Neural cell (in vitro differentiated cells): Measurements from ENCODE around the gene DHRS1. TPM values are rescaled to one million over a fixed set of nuclear protein-coding genes. Genes with fewer than 3 reads are reported as not detected.

Experiments
- H2AFZ ChIP-seq: fragments of 200-600, 300-800 bp; sonication (generic), shearing (Covaris generic); 2 replicates; pipeline ENCODE4 v1.6.0; 2014; ENCODE audit warnings: low read depth, mild to moderate bottlenecking, antibody characterized with exemption, low read length, moderate library complexity
- H3F3A ChIP-seq: fragments of 200-600 bp; shearing (Covaris generic); 2 replicates; pipeline ENCODE4 v1.6.1; 2016; ENCODE audit warnings: mild to moderate bottlenecking, moderate library complexity, mixed read lengths, antibody characterized with exemption, low read length; ENCODE audit not compliant: insufficient read depth, poor library complexity, severe bottlenecking
- H3K27ac ChIP-seq: fragments of 200-600, 300-800 bp; sonication (generic), shearing (Covaris generic); 2 replicates; pipeline ENCODE4 v1.5.1; 2014; ENCODE audit warnings: mild to moderate bottlenecking, low read length, moderate library complexity
- H3K27me3 ChIP-seq: fragments of 300-800, 200-600 bp; sonication (generic), shearing (Covaris generic); 2 replicates; pipeline ENCODE4 v1.6.0; 2014; ENCODE audit warnings: mild to moderate bottlenecking, low read depth, low read length, moderate library complexity; ENCODE audit not compliant: insufficient read depth
- H3K36me3 ChIP-seq: fragments of 300-800, 200-600 bp; sonication (generic), shearing (Covaris generic); 2 replicates; pipeline ENCODE4 v1.5.1; 2014; ENCODE audit warnings: mild to moderate bottlenecking, antibody characterized with exemption, low read length, moderate library complexity; ENCODE audit not compliant: insufficient read depth
- H3K4me2 ChIP-seq: fragments of 300-800, 200-600 bp; sonication (generic), shearing (Covaris generic); 2 replicates; pipeline ENCODE4 v1.6.0; 2014; ENCODE audit warnings: mild to moderate bottlenecking, low read length
- H3K4me3 ChIP-seq: fragments of 300-800, 200-600 bp; sonication (generic), shearing (Covaris generic); 2 replicates; pipeline ENCODE4 v1.5.1; 2014; ENCODE audit warnings: mild to moderate bottlenecking, low read length, moderate library complexity
- H3K79me2 ChIP-seq: fragments of 200-600 bp; shearing (Covaris generic); replicated peaks from 2 replicates; pipeline ENCODE4 v1.6.0; 2014; ENCODE audit warnings: mild to moderate bottlenecking, low read length, moderate library complexity; ENCODE audit not compliant: insufficient read depth
- H3K9ac ChIP-seq: fragments of 300-800, 200-600 bp; sonication (generic), shearing (Covaris generic); 2 replicates; pipeline ENCODE4 v1.6.1; 2016; ENCODE audit warnings: mild to moderate bottlenecking, low read length, mixed read lengths
- H3K9me2 ChIP-seq: fragments of 200-600 bp; shearing (Covaris generic); 2 replicates; pipeline ENCODE4 v1.6.1; 2016; ENCODE audit warnings: mild to moderate bottlenecking, low read length, mixed read lengths; ENCODE audit not compliant: insufficient read depth
- H3K9me3 ChIP-seq: fragments of 200-600, 300-800 bp; sonication (generic), shearing (Covaris generic); 2 replicates; pipeline ENCODE4 v1.6.1; 2016; ENCODE audit warnings: mild to moderate bottlenecking, mixed run types, low read length, moderate library complexity, mixed read lengths
- H4K20me1 ChIP-seq: fragments of 200-600 bp; shearing (Covaris generic); 2 replicates; pipeline ENCODE4 v1.6.1; 2016; ENCODE audit warnings: mild to moderate bottlenecking, mixed run types; ENCODE audit not compliant: insufficient read depth
- CTCF ChIP-seq: fragments of 450-650 bp; IDR thresholded peaks from 2 replicates; pipeline ENCODE4 v1.5.1; 2014; ENCODE audit warnings: antibody characterized with exemption, mild to moderate bottlenecking, moderate library complexity; ENCODE audit not compliant: poor library complexity, severe bottlenecking
- EP300 ChIP-seq: fragments of 450-650 bp; conservative IDR thresholded peaks from 2 replicates; pipeline ENCODE4 v1.6.1; 2014; ENCODE audit warnings: antibody characterized with exemption, mild to moderate bottlenecking, moderate library complexity; ENCODE audit not compliant: poor library complexity, severe bottlenecking
- EZH2 ChIP-seq: fragments of 200-600, 300-800 bp; shearing (Covaris generic), sonication (generic); IDR thresholded peaks from 2 replicates; pipeline ENCODE4 v1.6.1; 2014; ENCODE audit warnings: antibody characterized with exemption, low read length, borderline replicate concordance, mild to moderate bottlenecking; ENCODE audit not compliant: insufficient read depth, poor library complexity, severe bottlenecking
- MXI1 ChIP-seq: fragments of 450-650 bp; conservative IDR thresholded peaks from 2 replicates; pipeline ENCODE4 v1.6.1; 2014; ENCODE audit warnings: antibody characterized with exemption, mild to moderate bottlenecking; ENCODE audit not compliant: poor library complexity, severe bottlenecking
- POLR2AphosphoS5 ChIP-seq: IDR thresholded peaks from 2 replicates; pipeline ENCODE4 v1.6.1; 2012
- RAD21 ChIP-seq: fragments of 450-650 bp; conservative IDR thresholded peaks from 2 replicates; pipeline ENCODE4 v1.6.1; 2014; ENCODE audit warnings: antibody characterized with exemption, mild to moderate bottlenecking, moderate library complexity
- REST ChIP-seq: IDR thresholded peaks from 2 replicates; pipeline ENCODE4 v1.6.1; 2012; ENCODE audit warnings: borderline replicate concordance
- SMC3 ChIP-seq: fragments of 450-650 bp; conservative IDR thresholded peaks from 2 replicates; pipeline ENCODE4 v1.6.1; 2014; ENCODE audit warnings: antibody characterized with exemption, mild to moderate bottlenecking, moderate library complexity; ENCODE audit not compliant: poor library complexity
- TAF1 ChIP-seq: IDR thresholded peaks from 2 replicates; pipeline ENCODE4 v1.6.1; 2012; ENCODE audit warnings: low read depth
- polyA plus RNA-seq: library from polyadenylated mRNA; depleted of rRNA; stranded (reverse); fragments of >200 nt; gene quantifications from 2 replicates; pipeline ENCODE4 v1.2.3, GENCODE V29; 2014

The DHRS1 gene
- polyA plus RNA-seq, 1 donor from 2014 or later: 6.9 TPM

- Histone ChIP-seq H4K20me1 (no peaks in the 10 kb centered on the region), H3K79me2 (no peaks in the 10 kb centered on the region), H3K4me3 (no peak overlapping the region), H3K4me2 (no peak overlapping the region), H3F3A (no peaks in the 10 kb centered on the region), H3K36me3 (no peaks in the 10 kb centered on the region), H3K9ac (no peak overlapping the region), H3K27ac (no peak overlapping the region), H3K9me2 (no peaks in the 10 kb centered on the region), H2AFZ (no peak overlapping the region), H3K9me3 (no peaks in the 10 kb centered on the region), H3K27me3 (peaks cover 7% of the 10 kb centered on the region)
- no peak for TF ChIP-seq CTCF
- no peak for TF ChIP-seq SMC3
- no peak for TF ChIP-seq EZH2
- TF ChIP-seq RAD21: no peak
- no peak for TF ChIP-seq POLR2AphosphoS5
- no peak for TF ChIP-seq TAF1
- TF ChIP-seq REST: no peak
- TF ChIP-seq EP300: no peak
- TF ChIP-seq MXI1: no peak
Measured at GRCh38 chr14:24314377-24315193, 15.0 kb upstream of the DHRS1 start.

GRCh38 chr14:24313913-24314312 lies 14.3 kb upstream of the DHRS1 start:
- Histone ChIP-seq H3K9me3 (no peaks in the 10 kb centered on the region), H3K79me2 (no peaks in the 10 kb centered on the region), H4K20me1 (no peaks in the 10 kb centered on the region), H3K27me3 (peaks cover under 1% of the 10 kb centered on the region), H3K9ac (no peak overlapping the region), H3K4me2 (no peak overlapping the region), H2AFZ (no peak overlapping the region), H3K27ac (no peak overlapping the region), H3K4me3 (no peak overlapping the region), H3K9me2 (no peaks in the 10 kb centered on the region), H3F3A (no peaks in the 10 kb centered on the region), H3K36me3 (no peaks in the 10 kb centered on the region)
- no peak for TF ChIP-seq CTCF
- TF ChIP-seq MXI1: no peak
- no peak for TF ChIP-seq TAF1
- no peak for TF ChIP-seq RAD21
- TF ChIP-seq POLR2AphosphoS5: no peak
